Prostate gland (tissue), 2 donors: ENCODE measurements around the gene KRTAP10-5.
"Not testable (repeated sequence)": the region's sequence is repeated elsewhere in the genome, so short reads cannot be mapped to it uniquely, and the experiment has no call there.

Experiments
- POLR2A ChIP-seq: fragments of 450-650 bp; IDR thresholded peaks from one replicate; pipeline ENCODE4 v1.6.1; 2016; ENCODE audit warnings: antibody characterized with exemption, mild to moderate bottlenecking
- POLR2AphosphoS5 ChIP-seq: sonication (generic); formaldehyde crosslinking; IDR thresholded peaks from one replicate; pipeline ENCODE4 v1.6.1; 2017; ENCODE audit warnings: antibody characterized with exemption
- TF ChIP-seq, protein P1 (sequence below), 4 experiments: fragments of 200-600 bp in 2 of 4; fragments of 450-650 bp in 2 of 4; sonication (generic) in 2 of 4; IDR thresholded peaks; 1 replicate in 3 of 4; 2 replicates in 1 of 4; pipeline ENCODE4 v1.5.1; 2016 to 2019; ENCODE audit warnings: antibody characterized with exemption in 4 of 4, mild to moderate bottlenecking in 2 of 4, moderate library complexity in 2 of 4

DNA sequence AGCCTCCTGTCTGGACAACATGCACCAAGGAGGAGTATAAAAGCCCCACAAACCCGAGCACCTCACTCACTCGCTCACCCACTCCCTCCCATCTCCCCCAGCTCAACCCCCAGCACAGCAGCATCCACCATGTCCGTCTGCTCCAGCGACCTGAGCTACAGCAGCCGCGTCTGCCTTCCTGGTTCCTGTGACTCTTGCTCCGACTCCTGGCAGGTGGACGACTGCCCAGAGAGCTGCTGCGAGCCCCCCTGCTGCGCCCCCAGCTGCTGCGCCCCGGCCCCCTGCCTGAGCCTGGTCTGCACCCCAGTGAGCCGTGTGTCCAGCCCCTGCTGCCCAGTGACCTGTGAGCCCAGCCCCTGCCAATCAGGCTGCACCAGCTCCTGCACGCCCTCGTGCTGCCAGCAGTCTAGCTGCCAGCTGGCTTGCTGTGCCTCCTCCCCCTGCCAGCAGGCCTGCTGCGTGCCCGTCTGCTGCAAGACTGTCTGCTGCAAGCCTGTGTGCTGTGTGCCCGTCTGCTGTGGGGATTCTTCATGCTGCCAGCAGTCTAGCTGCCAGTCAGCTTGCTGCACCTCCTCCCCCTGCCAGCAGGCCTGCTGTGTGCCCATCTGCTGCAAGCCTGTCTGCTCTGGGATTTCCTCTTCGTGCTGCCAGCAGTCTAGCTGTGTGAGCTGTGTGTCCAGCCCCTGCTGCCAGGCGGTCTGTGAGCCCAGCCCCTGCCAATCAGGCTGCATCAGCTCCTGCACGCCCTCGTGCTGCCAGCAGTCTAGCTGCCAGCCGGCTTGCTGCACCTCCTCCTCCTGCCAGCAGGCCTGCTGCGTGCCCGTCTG lies 6.6 kb downstream of the KRTAP10-5 start, which contains the start of gene KRTAP10-4:
- TF ChIP-seq, protein P1, sequence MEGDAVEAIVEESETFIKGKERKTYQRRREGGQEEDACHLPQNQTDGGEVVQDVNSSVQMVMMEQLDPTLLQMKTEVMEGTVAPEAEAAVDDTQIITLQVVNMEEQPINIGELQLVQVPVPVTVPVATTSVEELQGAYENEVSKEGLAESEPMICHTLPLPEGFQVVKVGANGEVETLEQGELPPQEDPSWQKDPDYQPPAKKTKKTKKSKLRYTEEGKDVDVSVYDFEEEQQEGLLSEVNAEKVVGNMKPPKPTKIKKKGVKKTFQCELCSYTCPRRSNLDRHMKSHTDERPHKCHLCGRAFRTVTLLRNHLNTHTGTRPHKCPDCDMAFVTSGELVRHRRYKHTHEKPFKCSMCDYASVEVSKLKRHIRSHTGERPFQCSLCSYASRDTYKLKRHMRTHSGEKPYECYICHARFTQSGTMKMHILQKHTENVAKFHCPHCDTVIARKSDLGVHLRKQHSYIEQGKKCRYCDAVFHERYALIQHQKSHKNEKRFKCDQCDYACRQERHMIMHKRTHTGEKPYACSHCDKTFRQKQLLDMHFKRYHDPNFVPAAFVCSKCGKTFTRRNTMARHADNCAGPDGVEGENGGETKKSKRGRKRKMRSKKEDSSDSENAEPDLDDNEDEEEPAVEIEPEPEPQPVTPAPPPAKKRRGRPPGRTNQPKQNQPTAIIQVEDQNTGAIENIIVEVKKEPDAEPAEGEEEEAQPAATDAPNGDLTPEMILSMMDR (IDR thresholded peaks at IDR 0.05): not testable (repeated sequence)
- TF ChIP-seq POLR2AphosphoS5, POLR2A: not testable (repeated sequence)
